NCI-H2081 (cell line): ENCODE results near the gene UBASH3B.
"Not testable (repeated sequence)": the region's sequence is repeated elsewhere in the genome, so short reads cannot be mapped to it uniquely, and the experiment has no call there.

Experiments used
- DNase-seq, 2 experiments: peaks; one replicate each; lab custom pipeline; 2025; lab: John Stamatoyannopoulos, UW

Gene UBASH3B, protein sequence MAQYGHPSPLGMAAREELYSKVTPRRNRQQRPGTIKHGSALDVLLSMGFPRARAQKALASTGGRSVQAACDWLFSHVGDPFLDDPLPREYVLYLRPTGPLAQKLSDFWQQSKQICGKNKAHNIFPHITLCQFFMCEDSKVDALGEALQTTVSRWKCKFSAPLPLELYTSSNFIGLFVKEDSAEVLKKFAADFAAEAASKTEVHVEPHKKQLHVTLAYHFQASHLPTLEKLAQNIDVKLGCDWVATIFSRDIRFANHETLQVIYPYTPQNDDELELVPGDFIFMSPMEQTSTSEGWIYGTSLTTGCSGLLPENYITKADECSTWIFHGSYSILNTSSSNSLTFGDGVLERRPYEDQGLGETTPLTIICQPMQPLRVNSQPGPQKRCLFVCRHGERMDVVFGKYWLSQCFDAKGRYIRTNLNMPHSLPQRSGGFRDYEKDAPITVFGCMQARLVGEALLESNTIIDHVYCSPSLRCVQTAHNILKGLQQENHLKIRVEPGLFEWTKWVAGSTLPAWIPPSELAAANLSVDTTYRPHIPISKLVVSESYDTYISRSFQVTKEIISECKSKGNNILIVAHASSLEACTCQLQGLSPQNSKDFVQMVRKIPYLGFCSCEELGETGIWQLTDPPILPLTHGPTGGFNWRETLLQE

DNA sequence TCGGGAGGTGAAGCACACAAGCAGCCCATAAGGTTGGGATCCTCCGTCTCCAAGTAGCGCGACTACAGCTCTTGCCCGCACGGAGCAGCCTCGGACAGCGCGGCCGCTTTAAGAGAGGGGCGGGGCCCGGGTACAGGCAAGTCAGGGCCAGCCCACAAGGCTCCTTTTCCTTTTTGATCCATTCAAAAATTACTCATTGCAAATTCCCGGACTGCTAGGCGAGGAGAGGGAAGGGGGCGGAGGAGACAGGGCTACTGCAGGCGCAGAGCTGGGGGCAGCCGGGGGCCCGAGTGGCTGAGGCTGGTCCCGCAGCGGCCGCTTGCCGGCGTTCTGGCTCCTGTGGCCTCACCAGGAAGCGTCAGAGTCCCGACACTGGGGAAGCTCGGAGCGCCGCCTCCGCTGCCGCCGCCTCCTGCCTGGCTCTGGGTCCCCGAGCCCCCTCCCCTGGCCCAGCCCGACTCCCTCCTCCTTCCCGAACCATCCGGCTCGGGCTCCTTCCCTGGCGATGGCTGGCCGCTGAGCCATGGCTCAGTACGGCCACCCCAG, at the start of gene UBASH3B:
UBASH3B (plus strand) TSS at position 196 of the 546 bp plus-strand sequence; CDS start at position 524, 328 bp downstream.
- DNase-seq: peak; percentile 57 to 58

DNA sequence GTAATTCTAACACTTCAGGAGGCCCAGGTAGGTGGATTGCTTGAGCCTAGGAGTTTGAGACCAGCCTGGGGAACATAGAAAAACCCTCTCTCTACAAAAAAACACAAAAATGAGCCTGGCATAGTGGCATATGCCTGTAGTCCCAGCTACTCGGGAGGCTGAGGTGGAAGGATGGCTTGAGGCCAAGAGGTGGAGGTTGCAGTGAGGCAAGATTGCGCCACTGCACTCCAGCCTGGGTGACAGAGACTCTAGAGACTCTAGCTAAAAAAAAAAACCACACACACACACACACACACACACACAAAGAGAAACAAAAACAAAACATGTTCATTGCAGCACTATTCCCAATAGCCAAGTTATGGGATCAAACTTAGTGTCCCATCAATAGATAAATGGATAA, 48.4 kb upstream of the UBASH3B start:
- not testable (repeated sequence) for DNase-seq

DNA sequence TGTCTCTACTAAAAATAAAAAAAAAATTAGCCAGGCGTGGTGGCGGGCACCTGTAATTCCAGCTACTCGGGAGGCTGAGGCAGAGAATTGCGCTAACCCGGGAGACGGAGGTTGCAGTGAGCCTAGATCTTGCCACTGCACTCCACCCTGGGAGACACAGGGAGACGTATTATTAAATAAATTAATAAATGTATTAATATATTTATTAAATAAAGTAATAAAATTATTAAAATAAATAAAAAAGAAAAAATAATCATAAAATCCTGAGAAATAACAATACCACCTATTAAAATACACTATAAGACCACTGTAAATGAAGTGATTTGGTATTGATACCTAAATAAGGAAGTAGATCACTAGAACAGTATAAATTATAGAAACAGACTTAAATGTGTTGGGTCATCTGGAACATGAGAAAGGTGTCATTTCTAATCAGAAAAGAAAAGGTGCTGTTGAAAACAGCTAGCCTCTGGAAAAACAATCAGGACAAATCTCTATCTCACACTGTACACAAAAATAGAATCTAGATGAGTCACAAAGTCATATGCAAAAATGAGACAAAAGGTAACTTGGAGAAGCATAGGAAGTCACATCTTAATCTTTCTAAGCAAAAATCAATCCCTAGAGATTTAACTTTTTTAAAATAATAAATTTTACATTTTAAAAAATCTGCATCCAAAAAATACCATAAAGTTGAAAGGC, 43.2 kb upstream of the UBASH3B start:
- no peak for DNase-seq

DNA sequence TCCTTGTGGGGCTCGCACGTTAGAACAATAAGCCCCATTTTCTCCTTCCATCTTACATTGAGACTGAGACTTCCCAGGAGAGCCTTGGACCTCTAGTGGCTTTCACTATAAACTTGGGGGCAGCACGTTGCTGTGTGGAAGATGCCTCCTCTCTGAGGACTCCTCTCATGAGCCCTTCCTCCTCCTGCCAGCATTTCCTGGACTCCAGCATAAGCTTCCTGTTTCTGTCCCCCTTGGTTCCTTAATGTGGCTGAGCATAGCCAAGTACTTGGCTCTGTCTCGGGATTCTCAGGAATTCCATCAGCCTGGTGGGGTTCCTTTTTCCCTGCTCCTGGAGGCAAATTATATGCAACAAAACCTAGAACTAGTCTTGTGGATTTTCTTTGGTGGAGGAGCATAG, 38.8 kb upstream of the UBASH3B start:
- no peak for DNase-seq

DNA sequence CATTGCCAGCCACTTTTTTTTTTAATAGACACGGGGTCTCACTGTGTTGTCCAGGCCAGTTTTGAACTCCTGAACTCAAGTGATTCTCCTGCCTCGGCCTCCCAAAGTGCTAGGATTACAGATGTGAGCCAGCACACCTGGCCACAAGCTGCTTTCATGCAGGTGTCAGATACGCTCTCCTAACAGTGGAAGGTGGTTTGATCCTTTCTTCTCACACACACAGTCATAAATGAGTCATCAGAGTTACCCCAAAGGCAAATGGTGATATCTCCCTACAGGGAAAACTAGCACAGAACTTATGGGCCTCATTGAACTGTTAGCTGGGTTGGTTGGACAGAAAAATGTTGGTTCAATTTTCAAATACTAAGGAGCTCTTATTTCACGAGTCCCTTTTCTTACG, 38.2 kb upstream of the UBASH3B start:
- no peak for DNase-seq

DNA sequence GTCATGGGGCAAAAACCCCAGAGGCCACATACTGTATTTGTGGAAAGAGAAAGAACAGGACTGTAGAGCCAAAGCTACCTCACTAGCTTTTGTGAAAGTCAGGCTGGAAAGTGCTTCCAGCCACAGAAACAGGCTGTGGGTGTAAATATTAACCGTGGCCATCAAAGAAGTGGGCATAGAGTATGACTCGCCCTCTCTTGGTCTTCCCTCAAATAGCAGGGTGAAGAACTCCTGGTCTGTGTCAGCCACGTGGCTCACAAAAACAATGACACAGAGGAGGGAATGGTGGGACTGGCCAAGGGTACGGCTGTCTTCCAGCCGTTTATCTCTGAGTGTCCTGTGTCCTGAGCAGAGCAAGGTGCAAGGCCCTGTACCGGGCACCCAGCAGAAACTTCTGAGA, 37.6 kb upstream of the UBASH3B start:
- DNase-seq: no peak

DNA sequence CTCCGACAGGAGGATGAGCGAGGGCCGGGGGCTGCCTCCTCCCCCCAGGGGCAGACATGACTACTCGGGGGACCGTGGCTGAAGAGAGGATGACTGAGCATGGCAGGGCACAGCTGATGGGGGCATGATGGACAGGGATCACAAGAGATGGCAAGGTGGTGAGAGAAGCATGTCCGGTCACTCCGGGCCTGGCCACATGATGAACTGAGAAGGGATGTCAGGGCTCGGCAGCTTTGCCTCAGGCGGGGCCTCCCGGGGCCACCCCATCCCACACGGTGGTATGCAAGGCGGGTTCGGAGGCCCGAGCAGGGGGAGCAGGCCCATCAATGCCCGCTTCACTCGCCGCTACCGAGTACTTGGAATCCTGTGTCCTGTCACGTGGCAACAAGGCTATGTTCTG, 36.6 kb upstream of the UBASH3B start:
- no peak for DNase-seq

DNA sequence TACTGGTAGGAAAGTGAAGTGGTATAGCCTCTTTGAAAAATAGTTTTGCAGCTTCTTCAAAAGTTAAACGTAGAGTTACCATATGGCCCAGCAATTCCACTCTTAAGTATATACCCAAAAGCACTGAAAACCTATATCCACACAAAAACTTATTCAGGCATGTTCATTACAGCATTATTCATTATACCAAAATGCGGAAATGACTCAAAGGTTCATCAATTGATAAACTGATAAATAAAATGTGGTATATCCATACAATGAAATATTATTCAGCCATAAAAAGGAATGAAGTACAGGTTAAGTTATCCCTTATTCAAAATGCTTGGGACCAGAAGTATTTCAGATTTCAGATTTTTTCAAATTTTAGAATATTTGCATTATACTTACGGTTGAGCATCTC, 35.8 kb upstream of the UBASH3B start:
- no peak for DNase-seq

DNA sequence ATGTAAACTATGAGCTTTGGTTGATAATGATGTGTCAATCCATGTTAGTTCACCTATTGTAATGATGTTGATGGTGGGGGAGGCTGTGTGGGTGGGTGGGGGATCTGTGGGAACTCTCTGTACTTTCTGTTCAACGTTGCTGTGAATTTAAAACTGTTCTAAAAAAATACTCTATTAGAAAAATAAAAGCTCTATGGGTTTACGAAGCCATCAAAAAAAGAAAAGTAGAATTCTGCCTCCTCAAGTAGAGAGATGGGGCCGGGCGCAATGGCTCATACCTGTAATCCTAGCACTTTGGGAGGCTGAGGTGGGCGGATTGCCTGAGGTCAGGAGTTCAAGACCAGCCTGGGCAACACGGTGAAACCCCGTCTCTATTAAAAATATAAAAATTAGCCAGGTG, 30.0 kb upstream of the UBASH3B start:
- DNase-seq: not testable (repeated sequence)

DNA sequence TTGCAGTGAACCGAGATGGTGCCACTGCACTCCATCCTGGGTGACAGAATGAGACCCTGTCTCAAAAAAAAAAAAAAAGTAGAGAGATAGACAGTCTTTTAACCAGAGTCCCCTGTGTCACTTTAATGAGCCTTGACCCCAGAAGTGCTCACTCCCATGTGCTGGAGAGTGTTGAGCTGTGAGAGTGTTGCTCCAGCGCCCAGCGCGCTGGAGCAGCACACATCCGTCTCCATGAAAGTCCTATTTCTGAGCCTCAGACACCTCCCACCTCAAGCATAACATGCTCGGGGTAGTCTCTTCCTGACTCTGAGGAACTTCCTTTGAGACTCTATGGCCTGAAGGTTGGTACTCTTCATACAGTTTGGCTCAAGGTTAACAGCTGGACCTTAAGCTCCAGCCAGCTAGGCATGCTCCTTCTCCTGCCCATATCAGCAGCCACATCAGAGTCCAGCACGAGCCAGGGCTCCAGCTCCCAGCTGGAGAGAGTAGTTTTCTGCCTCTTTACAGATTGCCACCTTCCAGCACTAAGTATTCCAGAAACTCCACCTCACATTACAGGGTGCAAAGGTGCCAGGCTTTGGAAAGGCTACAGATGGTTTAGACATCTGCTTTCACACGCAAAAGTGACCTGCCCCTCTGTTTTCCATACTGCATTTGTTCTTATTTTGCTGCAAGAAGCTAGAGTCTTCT, 29.4 kb upstream of the UBASH3B start:
- no peak for DNase-seq

DNA sequence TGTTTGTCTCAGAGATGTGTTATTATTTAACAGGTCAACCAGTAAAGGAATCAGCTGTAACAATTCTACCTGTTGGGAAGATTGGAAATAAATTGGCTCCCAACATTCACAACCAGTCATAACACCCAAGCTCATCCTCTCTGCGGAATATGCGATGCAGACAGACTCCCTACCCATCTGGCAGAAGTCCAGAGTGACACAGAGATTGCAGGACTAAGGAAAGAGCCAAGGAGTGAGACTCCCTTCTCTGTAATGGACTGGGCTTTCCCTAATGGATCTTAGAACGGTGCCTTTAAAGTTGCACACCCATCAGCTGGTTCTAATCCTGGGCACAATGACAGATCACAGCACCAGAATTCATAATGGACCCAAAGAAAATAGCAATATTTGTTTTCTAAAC, 27.8 kb upstream of the UBASH3B start:
- no peak for DNase-seq

DNA sequence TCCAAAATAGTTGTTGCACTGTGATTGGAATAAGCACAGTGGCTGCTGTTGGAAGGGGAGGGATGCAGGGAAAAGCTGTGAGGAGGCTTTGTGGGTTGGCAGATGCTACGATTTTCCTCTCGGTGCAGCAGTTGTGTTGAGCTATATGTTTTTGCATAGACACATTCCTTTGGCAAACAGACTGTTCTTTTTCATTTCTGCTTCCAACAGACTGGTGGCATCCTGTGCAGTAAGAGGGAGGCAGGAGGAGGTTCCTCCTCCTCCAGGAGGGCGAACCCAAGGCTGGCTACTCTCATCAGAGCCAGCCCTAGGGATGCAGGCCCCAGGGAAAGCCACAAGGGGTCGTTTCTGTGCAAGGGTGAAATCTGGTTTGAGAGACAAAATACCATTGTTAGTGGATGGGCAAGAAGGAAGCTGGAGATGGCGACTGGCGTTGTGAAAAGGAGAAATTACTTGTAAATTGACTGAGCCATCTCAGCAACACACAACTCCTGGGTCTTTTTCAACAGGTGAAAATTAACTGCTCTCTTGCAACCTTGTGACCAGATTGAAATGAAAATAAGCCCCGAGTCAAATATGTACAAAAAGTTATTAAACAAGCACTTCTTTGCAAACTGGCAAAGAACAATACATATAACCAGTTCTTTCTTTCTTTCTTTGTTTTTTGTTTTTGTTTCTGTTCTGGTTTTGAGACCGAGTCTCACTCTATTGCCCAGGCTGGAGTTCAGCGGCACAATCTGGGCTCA, 26.5 kb upstream of the UBASH3B start:
- DNase-seq: peak; percentile 78 to 84

DNA sequence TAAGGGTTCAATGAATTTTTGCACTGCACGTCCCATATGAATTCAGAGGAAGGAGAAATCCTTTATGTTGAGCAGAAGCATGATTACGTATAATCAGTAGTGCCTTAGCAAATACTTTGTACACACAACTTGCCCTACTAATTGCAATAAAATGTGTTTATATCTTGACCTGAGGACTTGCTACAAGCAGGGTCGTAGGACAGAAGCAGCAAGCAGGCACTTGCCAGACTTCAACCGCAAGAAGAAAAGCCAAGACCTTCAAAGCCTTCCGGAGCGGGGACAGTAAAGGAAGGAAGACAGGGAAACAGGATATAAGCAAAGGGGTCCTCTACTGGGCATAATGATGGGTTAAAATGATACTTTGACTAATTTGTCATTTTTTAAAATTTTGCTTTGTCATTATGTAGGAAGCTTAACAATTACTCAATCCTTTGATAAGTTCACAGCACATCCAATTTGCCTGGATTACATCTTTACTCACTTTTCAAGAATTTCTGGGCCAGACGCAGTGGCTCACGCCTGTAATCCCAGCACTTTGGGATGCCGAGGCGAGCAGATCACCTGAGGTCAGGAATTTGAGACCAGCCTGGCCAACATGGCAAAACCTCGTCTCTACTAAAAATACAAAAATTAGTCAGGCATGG, 23.2 kb upstream of the UBASH3B start:
- DNase-seq: no peak

DNA sequence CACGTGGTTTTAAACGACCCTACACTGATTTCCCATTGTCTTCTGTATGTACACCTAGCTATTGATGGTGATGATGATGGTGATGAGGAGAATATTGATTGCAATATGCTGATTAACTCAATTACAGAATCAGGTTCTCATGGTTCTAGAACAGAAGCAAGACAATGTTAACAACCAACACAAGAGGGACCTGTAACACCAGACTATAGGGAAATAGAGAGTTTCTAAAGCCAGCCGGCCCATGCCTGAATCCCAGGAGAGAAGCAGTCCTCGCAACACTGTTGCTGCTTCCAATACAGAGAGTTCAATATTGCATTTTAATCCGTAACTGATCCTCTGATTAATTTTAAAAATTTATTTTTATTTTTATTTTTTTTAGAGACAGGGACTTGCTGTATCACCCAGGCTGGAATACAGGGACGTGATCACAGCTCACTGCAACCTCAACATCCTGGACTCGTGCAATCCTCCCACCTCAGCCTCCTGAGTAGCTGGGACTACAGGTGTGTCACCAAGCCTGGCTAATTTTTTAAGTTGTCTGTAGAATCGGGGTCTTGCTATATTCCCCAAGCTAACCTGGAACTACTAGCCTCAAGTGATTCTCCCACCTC, 22.2 kb upstream of the UBASH3B start:
- peak; percentile 7 to 59 for DNase-seq

DNA sequence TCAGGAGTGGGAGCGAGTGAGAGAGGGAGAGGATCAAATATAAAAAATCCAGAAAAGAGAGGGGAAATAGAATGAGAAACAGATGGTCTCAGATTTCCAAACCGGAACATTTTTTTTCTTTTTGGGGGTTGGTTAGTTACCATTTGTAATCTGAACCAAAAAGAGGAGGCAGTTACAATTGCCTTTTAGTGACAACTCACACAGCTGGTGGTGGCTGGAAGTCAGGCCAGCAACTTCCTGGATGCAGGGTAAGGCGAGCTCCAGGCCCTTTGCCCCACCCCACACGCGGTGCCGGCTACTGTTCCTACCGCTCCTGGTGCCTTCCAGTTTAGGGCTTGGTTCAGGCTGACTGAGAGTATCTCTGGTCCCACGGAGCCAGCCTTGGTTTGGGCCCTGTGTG, 21.0 kb upstream of the UBASH3B start:
- peak; percentile 4 to 53 for DNase-seq

DNA sequence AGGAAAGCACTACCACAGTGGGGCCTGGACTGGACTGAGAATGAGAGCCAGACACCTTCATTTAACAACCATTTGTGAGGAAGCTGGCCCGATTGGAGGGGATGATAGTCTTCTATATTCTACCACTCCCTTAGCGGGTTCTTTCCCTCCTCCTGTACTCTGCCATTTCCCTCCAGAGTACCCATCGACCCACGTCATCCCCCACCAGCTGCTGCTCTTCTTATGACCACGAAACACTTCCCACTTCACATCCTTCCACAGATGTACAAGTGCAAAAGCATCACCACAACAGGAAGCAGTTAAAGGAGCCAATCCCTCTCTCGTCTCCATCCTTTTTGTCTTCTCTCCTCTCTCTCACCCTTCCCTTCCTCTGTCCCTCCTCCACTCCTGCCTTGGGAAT, 18.0 kb upstream of the UBASH3B start:
- no peak for DNase-seq

DNA sequence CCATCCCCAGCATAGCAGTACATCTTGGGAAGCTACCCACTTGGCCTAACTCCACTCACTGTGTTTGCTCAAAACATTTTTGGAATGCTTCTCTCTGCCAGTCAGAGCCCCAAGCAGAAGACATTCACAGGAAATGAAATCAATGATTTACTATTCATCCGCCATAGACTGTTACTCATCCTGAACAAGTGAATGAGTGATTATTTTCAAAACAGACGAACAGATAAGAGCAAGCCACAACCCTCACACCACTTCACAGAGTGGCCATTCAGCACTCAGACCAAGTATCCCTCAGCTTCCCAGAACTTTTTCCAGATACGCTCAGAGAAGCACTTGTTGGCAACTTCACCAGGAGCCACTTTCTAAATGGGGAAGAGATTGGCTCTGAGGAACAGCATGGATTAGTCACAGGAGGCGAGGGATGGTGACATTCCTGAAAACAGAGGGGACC, 13.0 kb upstream of the UBASH3B start:
- DNase-seq: no peak

DNA sequence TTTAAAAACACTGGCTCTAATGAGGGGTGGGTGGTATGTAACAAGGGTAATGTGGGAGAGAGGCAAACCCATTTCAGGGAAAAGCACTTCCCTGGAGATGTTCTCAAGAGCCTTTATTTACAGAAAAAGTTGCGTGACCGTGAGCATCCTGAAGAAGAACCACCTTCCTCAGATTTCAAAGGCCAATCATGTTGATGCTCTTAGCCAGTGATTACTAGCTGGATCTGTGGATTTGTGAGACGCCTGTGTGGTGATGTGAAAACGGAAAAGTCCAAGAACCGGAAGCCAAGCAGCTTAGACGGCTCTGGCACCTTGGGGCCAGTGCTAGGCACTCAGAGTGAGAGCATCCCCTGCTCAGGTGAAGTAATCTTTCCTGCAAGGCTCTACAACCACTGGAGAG, 12.6 kb upstream of the UBASH3B start:
- no peak for DNase-seq

DNA sequence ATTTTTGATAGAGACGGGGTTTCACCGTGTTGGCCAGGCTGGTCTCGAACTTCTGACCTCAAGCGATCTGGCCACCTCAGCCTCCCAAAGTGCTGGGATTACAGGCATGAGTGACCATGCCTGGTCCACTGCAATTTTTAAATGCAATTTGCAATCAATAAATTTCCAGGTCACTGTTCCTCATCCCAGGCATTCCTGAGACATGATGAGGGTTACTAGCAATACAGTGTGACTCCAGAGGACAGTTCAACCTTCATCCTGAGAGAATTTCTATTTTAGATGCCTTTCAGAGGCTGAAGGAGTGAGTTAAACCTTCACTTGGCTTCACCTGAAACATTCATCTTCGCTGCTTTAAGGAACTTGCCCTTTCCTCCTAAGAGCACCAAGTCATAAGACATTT, 9.7 kb upstream of the UBASH3B start:
- DNase-seq: no peak
